AG08396 (cell line): Measurements from ENCODE around the gene NOL3.

ENCODE experiments used
- DNase-seq: peaks from one replicate; pipeline ENCODE4 v3.0.0; 2012; ENCODE audit warnings: low spot score, mixed read lengths

Gene NOL3

GRCh38 chr16:67155295-67156142, 14.8 kb upstream of the NOL3 start:
- peak; percentile 96 for DNase-seq

GRCh38 chr16:67156143-67156844, 14.0 kb upstream of the NOL3 start:
- no peak for DNase-seq

DNA sequence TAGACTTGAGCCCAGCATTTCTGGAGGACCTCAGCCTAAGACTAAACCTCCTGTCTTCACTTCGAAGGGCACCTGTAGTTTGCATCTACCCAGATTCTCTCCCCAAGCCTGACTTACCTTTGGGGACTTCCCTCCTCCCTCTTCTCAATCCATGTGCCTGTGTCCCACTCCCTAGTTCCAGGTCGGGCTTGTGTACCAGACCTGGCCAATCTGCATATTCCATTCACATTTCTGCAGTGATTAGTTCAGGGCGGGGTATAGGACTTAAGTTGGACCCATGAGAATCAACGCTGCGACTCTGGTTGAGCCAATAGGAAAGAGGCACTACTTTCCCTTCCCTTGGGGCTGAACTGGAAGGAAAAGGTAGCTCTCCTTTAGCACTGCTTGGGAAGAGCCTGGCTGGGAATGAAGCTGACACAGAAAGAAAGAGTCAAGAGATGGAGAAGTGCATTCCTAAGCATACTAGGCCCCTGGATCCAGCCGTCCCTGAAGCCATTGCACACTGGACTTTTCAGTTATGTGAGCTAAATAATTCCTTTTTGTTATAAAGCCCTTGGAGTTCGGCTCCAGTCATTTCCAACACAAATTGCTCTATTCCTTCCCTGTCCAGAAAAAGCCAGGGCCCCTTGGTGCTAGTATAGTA, 13.1 kb upstream of the NOL3 start:
- DNase-seq = no peak

GRCh38 chr16:67157892-67158635, 12.3 kb upstream of the NOL3 start:
- DNase-seq = no peak

GRCh38 chr16:67158637-67159600, 11.4 kb upstream of the NOL3 start:
- no peak for DNase-seq

DNA sequence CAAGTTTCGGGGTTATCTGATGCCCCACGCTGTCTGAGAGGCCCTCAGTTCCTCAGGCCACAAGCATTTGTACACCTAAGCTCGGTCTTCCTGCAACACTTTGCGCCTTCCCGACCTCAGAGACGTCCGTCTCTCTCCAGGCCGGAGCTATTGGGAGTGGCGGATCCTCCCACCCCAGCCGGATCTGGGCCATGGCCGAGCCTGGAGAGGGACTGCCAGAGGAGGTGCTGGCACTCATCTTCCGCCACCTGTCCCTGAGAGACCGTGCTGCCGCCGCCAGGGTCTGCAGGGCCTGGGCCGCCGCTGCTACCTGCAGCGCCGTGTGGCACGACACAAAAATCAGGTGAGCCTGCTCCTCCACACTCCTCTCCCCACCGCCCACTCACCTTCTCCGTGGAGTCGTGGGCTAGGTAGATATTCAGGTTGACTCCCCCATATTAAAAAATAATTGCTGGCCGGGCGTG, 8.7 kb upstream of the NOL3 start:
- DNase-seq = no peak

DNA sequence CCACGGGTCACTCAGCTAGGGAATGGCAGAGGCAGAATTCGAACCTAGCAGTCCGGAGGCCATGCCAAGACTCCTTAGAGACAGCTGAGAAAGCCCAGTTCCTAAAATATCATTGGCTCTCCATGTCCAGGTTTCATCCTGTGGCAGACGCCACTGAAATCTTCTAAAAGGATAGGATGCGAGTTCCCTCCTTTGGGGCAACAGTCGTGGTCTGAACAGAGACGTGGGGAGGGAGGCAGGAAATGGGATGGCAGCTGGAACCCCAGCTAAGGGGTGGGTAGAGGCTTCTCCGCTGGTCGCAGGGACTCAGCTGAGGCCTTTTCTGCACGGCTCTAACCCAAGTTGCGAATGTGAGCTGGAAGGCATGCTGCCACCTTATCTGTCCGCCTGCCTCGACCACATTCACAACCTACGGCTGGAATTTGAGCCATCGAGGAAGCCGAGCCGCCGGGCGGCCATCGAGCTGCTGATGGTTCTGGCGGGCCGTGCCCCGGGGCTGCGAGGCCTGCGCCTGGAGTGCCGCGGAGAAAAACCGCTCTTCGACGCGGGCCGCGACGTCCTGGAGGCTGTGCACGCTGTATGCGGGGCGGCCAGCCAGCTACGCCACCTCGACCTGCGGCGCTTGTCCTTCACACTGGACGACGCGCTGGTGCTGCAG, 7.7 kb upstream of the NOL3 start:
- DNase-seq = no peak

- peak; percentile 73 for DNase-seq
These were observed 7.0 kb upstream of the NOL3 start for GRCh38 chr16:67163164-67163998.

- DNase-seq = no peak
These were observed 6.3 kb upstream of the NOL3 start for GRCh38 chr16:67163999-67164558.

GRCh38 chr16:67164599-67165061, 5.7 kb upstream of the NOL3 start, which contains the start of gene HSF4:
Gene HSF4 (plus strand): TSS chr16:67164745. CDS start chr16:67164812, 67 bp downstream.
- DNase-seq = peak; percentile 81

DNA sequence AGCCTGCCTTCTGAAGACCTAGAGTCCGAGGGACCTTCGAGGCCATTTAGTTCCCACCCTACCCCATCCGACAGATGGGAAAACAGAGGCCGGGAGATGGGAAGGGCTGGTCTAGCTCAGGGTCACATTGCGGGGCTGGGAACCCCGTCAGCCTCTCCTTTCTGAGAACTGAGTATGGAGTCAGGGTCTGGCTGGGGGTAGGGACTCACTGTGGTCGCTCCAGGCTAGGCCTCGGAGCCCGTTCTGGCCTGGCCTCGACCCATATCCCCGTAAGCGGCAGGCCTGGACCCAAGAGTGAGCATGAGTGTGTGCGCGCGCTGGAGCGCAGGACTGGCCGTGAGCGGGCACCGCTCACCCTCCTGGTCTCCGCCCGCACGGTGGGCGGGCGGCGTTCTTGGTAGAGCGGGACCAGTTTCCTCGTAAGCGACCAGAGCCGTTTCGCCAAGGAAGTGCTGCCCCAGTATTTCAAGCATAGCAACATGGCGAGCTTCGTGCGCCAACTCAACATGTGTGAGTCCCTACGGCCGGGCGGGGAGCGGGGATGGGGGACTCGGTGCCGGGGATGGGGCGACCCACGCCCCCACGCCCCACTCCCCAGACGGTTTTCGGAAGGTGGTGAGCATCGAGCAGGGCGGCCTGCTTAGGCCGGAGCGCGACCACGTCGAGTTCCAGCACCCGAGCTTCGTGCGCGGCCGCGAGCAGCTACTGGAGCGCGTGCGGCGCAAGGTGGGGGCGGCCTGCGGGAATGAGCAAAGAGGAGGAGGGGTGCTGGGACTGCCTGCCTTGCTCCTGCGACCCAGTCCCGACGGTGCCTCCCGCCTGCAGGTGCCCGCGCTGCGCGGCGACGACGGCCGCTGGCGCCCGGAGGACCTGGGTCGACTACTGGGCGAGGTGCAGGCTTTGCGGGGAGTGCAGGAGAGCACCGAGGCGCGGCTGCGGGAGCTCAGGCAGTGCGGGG, 4.9 kb upstream of the NOL3 start:
- no peak for DNase-seq

- DNase-seq = no peak
These were observed 4.2 kb upstream of the NOL3 start for GRCh38 chr16:67166110-67166547.

GRCh38 chr16:67166598-67167168, 3.7 kb upstream of the NOL3 start:
- no peak for DNase-seq

GRCh38 chr16:67167588-67167987, 2.8 kb upstream of the NOL3 start:
- no peak for DNase-seq

DNA sequence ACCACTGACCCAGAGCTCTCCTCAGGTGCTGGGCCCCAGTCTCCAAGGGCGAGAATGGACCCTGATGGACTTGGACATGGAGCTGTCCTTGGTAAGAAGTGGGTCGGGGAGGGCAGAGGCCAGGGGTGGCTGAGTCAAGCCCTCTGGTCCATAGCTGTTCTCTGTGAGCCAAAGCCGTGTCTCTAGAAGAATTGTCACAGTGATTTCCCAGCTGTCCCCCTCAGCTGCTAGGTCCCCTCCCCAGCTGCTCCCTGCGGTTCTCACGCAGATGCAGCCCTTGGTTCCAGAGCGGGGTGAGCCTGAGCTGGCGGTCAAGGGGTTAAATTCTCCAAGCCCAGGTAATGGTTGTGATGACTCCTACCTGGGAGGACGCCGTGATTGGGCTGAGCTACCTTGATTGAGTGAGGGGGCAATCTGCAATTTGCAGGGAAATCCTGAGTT, 1.3 kb upstream of the NOL3 start:
- DNase-seq = no peak

DNA sequence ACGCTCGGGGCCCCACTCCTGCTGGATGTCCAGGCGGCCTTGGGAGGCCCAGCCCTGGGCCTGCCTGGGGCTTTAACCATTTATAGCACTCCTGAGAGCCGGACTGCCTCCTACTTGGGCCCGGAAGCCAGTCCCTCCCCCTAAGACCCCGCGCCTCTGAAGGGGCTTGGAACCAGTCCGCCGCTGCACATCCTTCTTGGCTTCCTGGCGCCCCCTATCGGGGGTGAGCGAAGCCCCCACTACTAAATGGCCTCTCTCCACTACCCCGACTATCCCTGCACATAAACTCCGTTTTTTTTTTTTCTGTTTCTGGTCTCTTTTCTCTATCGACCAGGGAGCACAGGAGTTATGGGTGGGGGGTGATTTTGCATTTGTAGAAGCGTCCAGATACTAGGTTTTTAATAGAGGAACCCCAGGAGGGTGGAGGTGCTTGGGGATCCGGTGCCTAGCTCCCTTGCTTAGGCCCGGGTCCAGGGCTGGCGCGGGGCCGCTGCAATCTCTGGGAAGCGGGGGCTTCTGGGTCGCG, 633 bp upstream of the NOL3 start:
- DNase-seq = no peak
